Spleen (tissue), 7 donors: ENCODE data around the gene TOPAZ1.

Experiments used
- POLR2A ChIP-seq, 3 donors: fragments of 450-650 bp; IDR thresholded peaks; one replicate each; pipeline ENCODE4 v1.5.1; 2017; ENCODE audit warnings: antibody characterized with exemption in 3 of 3, mild to moderate bottlenecking in 1 of 3
- TF ChIP-seq, protein P1 (sequence below), 11 experiments: fragments of 200-600 bp in 7 of 11; fragments of 450-650 bp in 4 of 11; sonication (generic) in 4 of 11; IDR thresholded peaks in 8 of 11; conservative IDR thresholded peaks in 3 of 11; 1 replicate in 7 of 11; 2 replicates in 4 of 11; pipeline versions ENCODE4 v1.4.0 to v1.8.0; 2016 to 2021; ENCODE audit warnings: antibody characterized with exemption in 11 of 11, inconsistent platforms in 4 of 11, mild to moderate bottlenecking in 1 of 11
- donor health status: DM: no; HTN: no; CAD: no; lungs with moderate emphysema.
- donor health status: DM: no; HTN: no; CAD: no.
- donor health status: DM: no; HTN: no; CAD: no.

DNA sequence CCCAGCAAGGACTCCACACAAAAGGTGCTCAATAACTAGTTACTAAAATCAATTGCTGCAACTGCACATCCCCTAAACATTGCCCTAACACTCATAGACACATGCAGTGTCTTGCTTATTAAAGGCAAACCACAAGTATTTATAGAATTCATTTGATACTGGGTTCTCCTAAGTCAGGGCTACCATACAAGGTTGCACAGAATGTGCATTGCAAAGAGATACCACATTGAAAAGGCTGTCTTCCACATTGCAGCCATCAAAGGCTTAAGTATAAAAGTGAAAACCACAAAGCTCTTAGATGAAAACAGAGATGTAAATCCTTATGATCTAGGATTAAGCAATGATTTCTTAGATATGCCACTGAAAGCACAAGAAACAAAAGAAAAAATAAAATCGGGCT is 33.6 kb upstream of the TOPAZ1 start:
- TF ChIP-seq, protein P1, sequence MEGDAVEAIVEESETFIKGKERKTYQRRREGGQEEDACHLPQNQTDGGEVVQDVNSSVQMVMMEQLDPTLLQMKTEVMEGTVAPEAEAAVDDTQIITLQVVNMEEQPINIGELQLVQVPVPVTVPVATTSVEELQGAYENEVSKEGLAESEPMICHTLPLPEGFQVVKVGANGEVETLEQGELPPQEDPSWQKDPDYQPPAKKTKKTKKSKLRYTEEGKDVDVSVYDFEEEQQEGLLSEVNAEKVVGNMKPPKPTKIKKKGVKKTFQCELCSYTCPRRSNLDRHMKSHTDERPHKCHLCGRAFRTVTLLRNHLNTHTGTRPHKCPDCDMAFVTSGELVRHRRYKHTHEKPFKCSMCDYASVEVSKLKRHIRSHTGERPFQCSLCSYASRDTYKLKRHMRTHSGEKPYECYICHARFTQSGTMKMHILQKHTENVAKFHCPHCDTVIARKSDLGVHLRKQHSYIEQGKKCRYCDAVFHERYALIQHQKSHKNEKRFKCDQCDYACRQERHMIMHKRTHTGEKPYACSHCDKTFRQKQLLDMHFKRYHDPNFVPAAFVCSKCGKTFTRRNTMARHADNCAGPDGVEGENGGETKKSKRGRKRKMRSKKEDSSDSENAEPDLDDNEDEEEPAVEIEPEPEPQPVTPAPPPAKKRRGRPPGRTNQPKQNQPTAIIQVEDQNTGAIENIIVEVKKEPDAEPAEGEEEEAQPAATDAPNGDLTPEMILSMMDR (IDR thresholded peaks at IDR 0.05 in 8 of 11, conservative IDR thresholded peaks at IDR 0.05 in 3 of 11) = no peak
- no peak for TF ChIP-seq POLR2A (IDR thresholded peaks at IDR 0.05)
